Liver (tissue), 9 donors: ENCODE measurements around the gene PROSER3. TPM values are rescaled to one million over a fixed set of nuclear protein-coding genes. Genes with fewer than 3 reads are reported as not detected.

Source experiments
- DNase-seq: peaks from one replicate; pipeline ENCODE4 v3.0.0-alpha.2; 2017; ENCODE audit warnings: low spot score
- H3K27ac ChIP-seq, 2 donors: one replicate each; pipeline ENCODE4 v1.7.0; 2013; ENCODE audit warnings: inconsistent platforms in 2 of 2, low read length in 2 of 2, control low read depth in 1 of 2, low read depth in 1 of 2, mild to moderate bottlenecking in 1 of 2
- H3K27me3 ChIP-seq, 4 donors: one replicate each; pipeline versions ENCODE4 v1.6.1 to v1.7.0; 2013; ENCODE audit warnings: low read length in 3 of 4, inconsistent platforms in 1 of 4, mild to moderate bottlenecking in 1 of 4, moderate library complexity in 1 of 4; ENCODE audit not compliant: control insufficient read depth in 4 of 4, insufficient read depth in 4 of 4
- H3K36me3 ChIP-seq, 4 donors: one replicate each; pipeline versions ENCODE4 v1.6.1 to v1.7.0; 2013; ENCODE audit warnings: low read length in 3 of 4, mild to moderate bottlenecking in 3 of 4, low read depth in 1 of 4, moderate library complexity in 1 of 4; ENCODE audit not compliant: control insufficient read depth in 4 of 4, insufficient read depth in 3 of 4
- H3K4me1 ChIP-seq, 4 donors: one replicate each; pipeline versions ENCODE4 v1.6.1 to v1.7.0; 2013; ENCODE audit warnings: low read length in 3 of 4, mild to moderate bottlenecking in 3 of 4, moderate library complexity in 1 of 4; ENCODE audit not compliant: control insufficient read depth in 4 of 4, insufficient read depth in 4 of 4
- H3K4me3 ChIP-seq, 3 donors: one replicate each; pipeline versions ENCODE4 v1.6.1 to v1.7.0; 2013; ENCODE audit warnings: low read length in 3 of 3, control low read depth in 1 of 3, low read depth in 1 of 3, mild to moderate bottlenecking in 1 of 3
- H3K9ac ChIP-seq, 2 donors: one replicate each; pipeline ENCODE4 v1.7.0; 2013; ENCODE audit warnings: low read length in 2 of 2, mild to moderate bottlenecking in 2 of 2, moderate library complexity in 2 of 2, control low read depth in 1 of 2, low read depth in 1 of 2
- H3K9me3 ChIP-seq, 4 donors: one replicate each; pipeline versions ENCODE4 v1.6.1 to v1.7.0; 2013; ENCODE audit warnings: low read length in 3 of 4; ENCODE audit not compliant: control insufficient read depth in 4 of 4
- CTCF ChIP-seq: fragments of 150-350 bp; IDR thresholded peaks from 2 replicates; pipeline ENCODE4 v1.5.1; 2017; ENCODE audit warnings: improper control_type of control experiment, low read depth, low read length; ENCODE audit not compliant: missing input control
- EGR1 ChIP-seq, 2 donors: IDR thresholded peaks; 2 replicates each; pipeline ENCODE4 v1.6.1; 2016 to 2018; ENCODE audit warnings: antibody characterized with exemption in 2 of 2, low read depth in 2 of 2
- FOXA1 ChIP-seq: IDR thresholded peaks from 2 replicates; pipeline ENCODE4 v1.6.1; 2016; ENCODE audit warnings: antibody characterized with exemption
- FOXA2 ChIP-seq: IDR thresholded peaks from 2 replicates; pipeline ENCODE4 v1.6.1; 2016; ENCODE audit warnings: antibody characterized with exemption
- HNF4A ChIP-seq, 2 donors: conservative IDR thresholded peaks; 2 replicates each; pipeline ENCODE4 v1.6.1; 2016; ENCODE audit warnings: antibody characterized with exemption in 2 of 2, mild to moderate bottlenecking in 2 of 2
- HNF4G ChIP-seq: IDR thresholded peaks from 2 replicates; pipeline ENCODE4 v1.6.1; 2016; ENCODE audit warnings: antibody characterized with exemption
- JUND ChIP-seq, 2 donors: IDR thresholded peaks; 2 replicates each; pipeline ENCODE4 v1.6.1; 2016; ENCODE audit warnings: antibody characterized with exemption in 2 of 2
- MAX ChIP-seq: IDR thresholded peaks from 2 replicates; pipeline ENCODE4 v1.6.1; 2016; ENCODE audit warnings: antibody characterized with exemption
- RAD21 ChIP-seq, 2 donors: IDR thresholded peaks; 2 replicates each; pipeline ENCODE4 v1.6.1; 2016; ENCODE audit warnings: antibody characterized with exemption in 2 of 2, mild to moderate bottlenecking in 2 of 2
- REST ChIP-seq: IDR thresholded peaks from 2 replicates; pipeline ENCODE4 v1.6.1; 2016; ENCODE audit warnings: antibody characterized with exemption, mild to moderate bottlenecking
- RXRA ChIP-seq, 2 donors: IDR thresholded peaks; 2 replicates each; pipeline ENCODE4 v1.6.1; 2017 to 2018; ENCODE audit warnings: antibody characterized with exemption in 2 of 2, mild to moderate bottlenecking in 1 of 2
- SP1 ChIP-seq: IDR thresholded peaks from 2 replicates; pipeline ENCODE4 v1.6.1; 2018; ENCODE audit warnings: antibody characterized with exemption, mild to moderate bottlenecking
- TAF1 ChIP-seq: conservative IDR thresholded peaks from 2 replicates; pipeline ENCODE4 v1.6.1; 2016; ENCODE audit warnings: antibody characterized with exemption, mild to moderate bottlenecking
- YY1 ChIP-seq: IDR thresholded peaks from 2 replicates; pipeline ENCODE4 v1.6.1; 2016; ENCODE audit warnings: antibody characterized with exemption, mild to moderate bottlenecking
- ZBTB33 ChIP-seq: IDR thresholded peaks from 2 replicates; pipeline ENCODE4 v1.6.1; 2016; ENCODE audit warnings: antibody characterized with exemption
- WGBS: extraction: QIAGEN DNeasy Blood & Tissue Kit; methylation state at CpG from one replicate; pipeline ENCODE4 v1.1.7; 2013; 5-methylcytosine and 5-hydroxymethylcytosine counted together
- polyA plus RNA-seq, 2 donors: library from polyadenylated mRNA; stranded (reverse) in 1 of 2; unstranded in 1 of 2; fragments of 200-250 nt in 1 of 2; fragments of >200 nt in 1 of 2; fragmentation: Nextera tagmentation in 1 of 2; extraction: Ambion mirVana in 1 of 2; gene quantifications; one replicate each; pipeline versions ENCODE4 v1.2.1 to v1.2.3, GENCODE V29; 2013 to 2015
- total RNA-seq, 2 donors: library from RNA; depleted of rRNA; stranded (reverse); fragments of >200 nt; gene quantifications; one replicate each; pipeline ENCODE4 v1.2.3, GENCODE V29; 2014
- donor health status: healthy.
- donor health status: healthy.
- donor health status: healthy.
- donor health status: healthy.
- donor health status: healthy.

The PROSER3 gene
- total and polyA plus RNA-seq, 4 donors, result 2.1 to 4.5 (median 2.7) TPM

- TF ChIP-seq RXRA (IDR thresholded peaks at IDR 0.05), result no peak
Observed at GRCh38 chr19:35805526-35806102, 47.6 kb downstream of the PROSER3 start (continued).

- DNase-seq, result no peak
- H3K9ac ChIP-seq, result no peak overlapping the region
- 90% methylated on average over 18 of the region's 18 CpGs for WGBS
Observed at GRCh38 chr19:35806597-35806996, 48.6 kb downstream of the PROSER3 start.

GRCh38 chr19:35807633-35808032 lies 49.7 kb downstream of the PROSER3 start:
- 97% methylated on average over 5 of the region's 5 CpGs for WGBS
- peaks cover 0 to 30% (median 21%) of the 10 kb centered on the region in 4 donors for H3K36me3 ChIP-seq

More at GRCh38 chr19:35806597-35806996, 48.6 kb downstream of the PROSER3 start:
- no peak for TF ChIP-seq TAF1
- TF ChIP-seq EGR1 (IDR thresholded peaks at IDR 0.05; ENCODE audit: low read depth in 2 of 2), result no peak
- TF ChIP-seq RAD21 (IDR thresholded peaks at IDR 0.05), result no peak
- TF ChIP-seq REST, result no peak
- H3K9me3 ChIP-seq, result no peaks in the 10 kb centered on the region
- no peak overlapping the region for H3K27ac ChIP-seq
- no peaks in the 10 kb centered on the region for H3K27me3 ChIP-seq
- no peak overlapping the region for H3K4me3 ChIP-seq
- H3K4me1 ChIP-seq, result peaks cover 0 to 14% (median 12%) of the 10 kb centered on the region in 4 donors
- peaks cover 0 to 37% (median 21%) of the 10 kb centered on the region in 4 donors for H3K36me3 ChIP-seq

More at GRCh38 chr19:35807633-35808032, 49.7 kb downstream of the PROSER3 start:
- no peak for DNase-seq
- no peak for TF ChIP-seq HNF4A (conservative IDR thresholded peaks at IDR 0.05)
- no peak for TF ChIP-seq EGR1 (IDR thresholded peaks at IDR 0.05; ENCODE audit: low read depth in 2 of 2)
- no peak for TF ChIP-seq SP1
- no peak for TF ChIP-seq JUND (IDR thresholded peaks at IDR 0.05)
- no peak for TF ChIP-seq FOXA2
- TF ChIP-seq FOXA1, result no peak
- TF ChIP-seq HNF4G, result no peak
- no peak for TF ChIP-seq TAF1
- no peak for TF ChIP-seq YY1
- TF ChIP-seq MAX, result no peak
- TF ChIP-seq CTCF, result no peak
- no peak for TF ChIP-seq ZBTB33
- peaks cover 0 to 20% (median 17%) of the 10 kb centered on the region in 4 donors for H3K4me1 ChIP-seq
- H3K9ac ChIP-seq, result no peak overlapping the region
- no peaks in the 10 kb centered on the region for H3K27me3 ChIP-seq
- no peak overlapping the region for H3K4me3 ChIP-seq
- H3K9me3 ChIP-seq, result no peaks in the 10 kb centered on the region
- no peak overlapping the region for H3K27ac ChIP-seq
